HG02885 (cell line): ENCODE data around the gene CACNA1D.

Experiments used
- ATAC-seq: cut with Tn5 transposase; IDR thresholded peaks from one replicate; pipeline ENCODE4 v1.9.1; 2021; ENCODE audit warnings: mild to moderate bottlenecking; ENCODE audit not compliant: unreplicated experiment, poor library complexity

Gene CACNA1D

DNA sequence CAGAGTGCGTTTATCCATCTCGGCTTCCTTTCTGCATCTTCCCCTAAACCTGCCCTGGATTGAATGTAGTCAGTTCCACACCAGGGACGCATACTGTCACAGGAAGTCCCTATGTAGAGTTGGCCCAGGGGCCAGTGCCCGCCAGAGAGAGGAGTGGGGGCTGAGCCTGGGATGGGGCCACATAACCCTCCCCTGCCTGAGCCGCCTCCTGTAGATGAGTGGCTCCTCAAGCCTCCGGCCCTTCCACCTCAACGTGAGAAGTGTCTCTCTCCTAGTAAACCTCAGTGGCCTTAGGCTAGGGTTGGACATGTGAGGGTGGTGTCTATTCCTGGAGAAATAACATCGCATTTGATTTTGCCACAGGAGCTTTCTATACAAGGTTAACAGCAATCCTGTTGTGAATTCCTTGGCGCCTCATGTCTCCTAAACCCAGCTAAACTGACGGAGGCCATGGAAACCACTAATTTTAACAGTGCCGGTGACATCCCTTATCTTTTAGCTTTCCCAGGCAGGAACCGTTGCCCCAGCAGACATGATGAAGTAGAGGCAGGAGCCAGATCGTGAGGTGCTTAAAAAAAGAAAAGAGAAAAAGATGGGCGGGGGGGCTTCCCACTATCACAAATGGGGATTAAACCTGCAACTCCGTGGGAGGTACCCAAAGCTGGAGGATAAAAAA is 180.7 kb downstream of the CACNA1D start:
- no peak for ATAC-seq

- ATAC-seq: no peak
These were observed 181.5 kb downstream of the CACNA1D start for GRCh38 chr3:53675942-53676341.

DNA sequence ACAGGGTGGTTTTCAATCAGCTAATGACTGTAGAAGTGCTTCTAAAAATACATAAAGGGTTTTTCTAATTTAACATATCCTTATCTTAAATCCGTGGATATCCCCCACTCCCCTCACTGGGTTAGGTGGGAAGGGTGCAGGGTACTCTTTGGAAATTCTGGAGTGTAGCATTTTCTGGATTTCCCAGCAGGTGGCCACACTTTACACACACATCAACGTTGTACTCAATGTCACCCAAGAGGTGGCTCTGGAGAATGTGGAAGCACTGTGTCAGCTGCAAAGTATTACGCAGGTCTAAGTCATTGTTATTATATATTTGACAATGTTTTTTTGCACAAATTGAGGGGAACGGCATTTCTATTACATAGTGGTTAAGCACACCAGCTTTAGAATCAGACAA is 183.0 kb downstream of the CACNA1D start:
- ATAC-seq: no peak

GRCh38 chr3:53680028-53680427 is 185.6 kb downstream of the CACNA1D start:
- ATAC-seq: no peak

GRCh38 chr3:53682807-53683206 is 188.4 kb downstream of the CACNA1D start:
- no peak for ATAC-seq

GRCh38 chr3:53688066-53688465 is 193.7 kb downstream of the CACNA1D start:
- ATAC-seq: no peak

GRCh38 chr3:53688989-53689388 is 194.6 kb downstream of the CACNA1D start:
- ATAC-seq: no peak

- ATAC-seq: no peak
These were observed 195.3 kb downstream of the CACNA1D start for GRCh38 chr3:53689681-53690080.

DNA sequence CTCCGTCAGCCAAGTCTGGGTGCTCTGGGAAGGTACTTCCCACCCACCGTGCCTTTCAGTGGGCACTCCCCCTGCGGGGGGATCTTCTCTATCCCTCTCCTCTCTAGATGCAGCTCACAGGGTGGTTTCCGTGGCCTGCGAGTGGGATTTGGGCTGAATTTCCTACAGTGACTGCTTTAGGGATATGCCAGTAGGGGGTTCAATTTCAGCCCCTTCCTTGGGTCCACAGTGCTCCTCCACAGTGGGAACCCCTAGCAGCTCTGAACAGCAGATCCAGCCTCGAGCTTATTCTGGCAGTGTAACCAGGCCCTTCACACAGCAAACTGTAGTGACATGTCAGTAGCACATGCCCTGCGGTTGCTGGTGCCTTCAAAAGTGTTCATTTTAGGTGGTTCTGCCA is 196.1 kb downstream of the CACNA1D start:
- no peak for ATAC-seq

- ATAC-seq: no peak
These were observed 196.9 kb downstream of the CACNA1D start for GRCh38 chr3:53691349-53691748.

DNA sequence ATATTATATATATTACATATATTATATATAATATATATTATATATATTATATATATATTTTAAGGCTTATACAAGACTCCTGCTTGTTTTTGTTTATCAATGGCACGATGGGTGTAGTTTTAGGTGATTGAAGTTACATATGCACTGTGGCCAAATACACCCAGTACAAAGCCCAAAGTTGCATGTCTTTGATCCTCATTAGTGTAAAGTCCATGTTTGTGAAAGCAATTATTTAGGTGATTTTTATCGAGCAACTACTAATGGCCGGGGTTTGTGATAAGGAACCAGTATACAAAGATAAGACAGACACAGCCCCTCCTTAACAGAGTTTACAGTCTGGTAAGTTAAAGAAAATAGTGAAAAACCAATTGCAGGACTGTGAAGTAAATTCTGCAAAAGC is 197.5 kb downstream of the CACNA1D start:
- ATAC-seq: no peak

- ATAC-seq: no peak
These were observed 199.0 kb downstream of the CACNA1D start for GRCh38 chr3:53693451-53693850.

- ATAC-seq: no peak
These were observed 199.6 kb downstream of the CACNA1D start for GRCh38 chr3:53694046-53694445.

- ATAC-seq: no peak
These were observed 200.4 kb downstream of the CACNA1D start for GRCh38 chr3:53694666-53695323.

- ATAC-seq: no peak
These were observed 200.9 kb downstream of the CACNA1D start for GRCh38 chr3:53695324-53695690.

DNA sequence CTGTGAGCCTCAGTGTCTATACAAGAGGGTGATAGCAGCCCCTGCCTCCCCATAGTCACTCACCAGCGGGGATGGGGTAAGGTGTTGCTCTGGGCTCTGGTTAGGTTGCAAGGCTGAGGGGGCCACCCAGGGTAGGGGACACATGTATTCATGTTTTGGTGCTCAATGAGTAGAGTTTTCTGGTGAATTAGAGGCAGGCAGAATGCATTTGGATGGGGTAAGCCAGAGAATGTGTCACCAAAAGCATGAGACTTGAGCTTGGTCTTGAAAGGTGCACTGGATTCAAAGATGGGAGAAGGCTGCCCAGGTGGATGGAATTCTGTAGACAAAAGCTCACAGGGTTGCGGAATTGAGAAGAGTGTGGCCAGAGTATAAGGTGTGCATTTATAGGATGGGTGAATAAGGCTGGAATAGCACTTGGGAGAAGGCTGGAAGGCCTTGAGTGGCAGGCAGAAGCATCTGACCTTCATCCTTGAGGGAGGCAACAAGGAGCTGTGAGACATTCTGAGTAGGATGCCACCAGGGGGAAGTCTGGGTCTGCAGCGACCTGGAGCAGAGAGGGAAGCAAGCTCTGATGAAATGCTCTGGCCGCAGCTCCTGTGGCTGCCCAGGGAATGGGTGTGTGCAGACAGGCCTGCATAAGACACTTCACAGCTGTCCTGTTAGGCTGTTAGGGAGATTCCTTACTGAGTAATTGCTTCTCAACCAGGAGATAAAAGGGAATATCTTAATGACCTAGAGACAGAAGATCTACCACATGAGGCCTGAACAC is 202.2 kb downstream of the CACNA1D start:
- ATAC-seq: no peak

DNA sequence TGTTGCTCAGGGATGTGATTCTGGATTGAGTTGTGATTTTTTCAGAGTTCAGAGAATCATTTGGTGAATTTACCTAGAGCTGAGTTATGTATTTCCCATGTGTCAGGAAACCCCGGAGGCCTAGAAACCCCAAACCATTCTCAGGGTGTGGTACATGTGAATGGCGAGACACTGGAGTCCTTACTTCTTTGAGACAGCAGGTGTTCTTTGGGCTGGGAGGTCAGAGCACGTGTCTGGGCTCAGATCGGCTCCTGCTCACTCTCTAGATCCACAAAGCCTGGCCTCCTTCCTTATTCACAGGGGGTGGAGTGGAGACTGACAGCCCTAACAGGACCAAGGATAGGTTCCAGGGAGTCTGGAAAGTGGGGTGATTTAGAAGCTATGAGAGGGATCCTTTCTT is 206.0 kb downstream of the CACNA1D start:
- ATAC-seq: no peak

- ATAC-seq: no peak
These were observed 208.5 kb downstream of the CACNA1D start for GRCh38 chr3:53702776-53703530.

DNA sequence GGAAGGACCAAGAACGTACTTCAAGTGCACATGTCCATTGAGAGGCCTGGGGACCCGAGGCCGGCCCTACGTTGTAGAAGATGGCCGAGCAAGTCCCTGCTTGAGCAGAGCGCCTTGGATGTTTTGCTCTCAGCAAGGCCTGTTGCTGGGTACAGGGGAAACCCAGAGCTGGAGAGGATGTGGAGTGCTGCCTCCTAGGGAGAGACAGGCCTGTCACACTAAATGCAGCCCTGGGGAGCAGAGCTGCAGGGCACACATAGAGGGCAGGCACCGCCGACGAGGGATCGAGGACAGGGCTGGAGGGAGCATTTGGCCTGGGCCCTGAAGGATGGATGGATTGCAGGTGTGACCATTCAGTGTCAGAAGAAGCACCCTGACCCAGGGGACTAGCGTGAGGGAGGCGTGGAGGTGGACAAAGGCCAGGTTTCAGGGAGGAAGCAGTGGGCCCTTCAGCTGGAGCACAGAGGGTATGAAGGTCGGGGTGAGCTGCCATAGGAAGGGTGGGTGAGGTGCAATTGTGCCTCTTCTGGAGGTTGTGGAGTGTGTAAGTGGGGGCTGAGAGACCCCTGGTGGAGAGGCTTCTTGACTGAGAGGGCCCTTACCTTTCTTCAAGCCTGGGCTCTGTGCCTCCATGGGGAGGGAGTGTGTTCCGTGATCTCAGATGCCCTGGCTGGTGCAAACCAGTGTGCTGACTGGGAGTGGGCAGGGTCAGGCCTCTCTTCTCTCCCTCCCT is 209.4 kb downstream of the CACNA1D start:
- ATAC-seq: no peak

DNA sequence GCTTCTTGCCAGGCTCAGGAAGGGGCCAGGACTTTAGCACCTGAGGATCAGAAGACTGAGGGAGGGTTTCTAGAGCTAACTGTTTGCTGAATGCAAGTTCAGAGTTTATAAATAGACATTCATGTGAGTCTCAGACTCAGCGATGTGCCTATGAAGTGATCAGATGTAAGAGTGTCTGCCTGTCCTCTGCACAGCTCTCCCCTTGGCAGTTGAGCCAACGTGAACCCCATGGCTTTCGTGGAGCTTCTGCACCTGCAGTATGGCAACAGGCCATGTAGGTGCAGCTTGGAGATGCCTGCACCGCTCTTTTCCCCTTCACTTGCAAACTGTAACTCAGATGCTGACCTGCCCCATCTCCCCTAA is 209.9 kb downstream of the CACNA1D start:
- ATAC-seq: no peak
